Colonic mucosa (tissue), 4 donors: ENCODE results near the gene DAPK2. TPM values are rescaled to one million over a fixed set of nuclear protein-coding genes. Genes with fewer than 3 reads are reported as not detected.

Experiments used
- DNase-seq: peaks from one replicate; pipeline ENCODE4 v3.0.0-alpha.2; 2020
- H3K27ac ChIP-seq: fragments of 200-600 bp; one replicate; pipeline ENCODE4 v1.8.0; 2021
- H3K27me3 ChIP-seq: fragments of 200-600 bp; one replicate; pipeline ENCODE4 v1.8.0; 2021
- H3K36me3 ChIP-seq: fragments of 200-600 bp; one replicate; pipeline ENCODE4 v1.8.0; 2021
- H3K4me1 ChIP-seq: fragments of 200-600 bp; one replicate; pipeline ENCODE4 v1.8.0; 2021; ENCODE audit warnings: mild to moderate bottlenecking
- H3K4me3 ChIP-seq: fragments of 200-600 bp; one replicate; pipeline ENCODE4 v1.8.0; 2021
- H3K9ac ChIP-seq, 2 donors: one replicate each; pipeline ENCODE4 v1.7.0; 2013; ENCODE audit warnings: control low read depth in 2 of 2, low read depth in 2 of 2, low read length in 2 of 2
- H3K9me3 ChIP-seq: fragments of 200-600 bp; one replicate; pipeline ENCODE4 v1.8.0; 2021
- CTCF ChIP-seq: fragments of 200-600 bp; IDR thresholded peaks from one replicate; pipeline ENCODE4 v1.8.0; 2022; ENCODE audit warnings: antibody characterized with exemption, mild to moderate bottlenecking
- intact Hi-C: fragments of 100-400 bp; cut with DNase I; formaldehyde crosslinking; loops from one replicate; pipeline ENCODE4 v1.14.1; 2022
- total RNA-seq, 2 donors: library from RNA; stranded (reverse); fragmentation: NEBNext Ultra II Directional in 1 of 2; extraction: Animal tissue kit (Norgen Biotek cat#: 25700) in 1 of 2; gene quantifications; one replicate each; pipeline ENCODE4 v1.2.1, GENCODE V29; 2021
- donor health status: healthy.
- donor health status: DM: no; HTN: no; CAD: no.
- donor health status: DM: no; HTN: no; CAD: no.

The DAPK2 gene
- total RNA-seq, 2 donors from 2014 or later = 23.7 to 26.5 TPM

DNA sequence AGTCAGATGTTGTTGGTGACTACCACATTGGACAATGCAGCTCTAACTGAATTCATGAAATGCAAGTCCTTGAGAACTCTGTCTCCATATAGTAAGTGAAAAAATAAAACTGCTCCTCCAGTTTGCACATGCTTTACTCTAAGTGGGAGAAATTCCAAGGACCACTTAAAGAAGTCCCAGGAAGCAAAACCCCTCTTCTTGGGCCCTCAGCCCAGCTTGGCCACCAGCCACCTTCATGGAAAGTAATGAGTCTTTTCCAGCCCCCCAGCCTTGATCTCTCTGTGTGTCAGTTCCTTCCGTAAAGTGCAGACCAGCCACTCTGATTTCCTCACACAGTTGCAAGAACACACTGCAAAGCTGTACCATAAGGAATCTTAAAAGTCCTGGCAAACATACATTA is 34.5 kb downstream of the DAPK2 start:
- intact Hi-C loops = no loop called here
- Histone ChIP-seq H3K4me1 (peaks cover 28% of the 10 kb centered on the region), H3K27ac (no peak overlapping the region), H3K4me3 (no peak overlapping the region), H3K36me3 (no peaks in the 10 kb centered on the region), H3K9ac (no peak overlapping the region), H3K27me3 (no peaks in the 10 kb centered on the region), H3K9me3 (no peaks in the 10 kb centered on the region)
- no peak for TF ChIP-seq CTCF
- DNase-seq = no peak

- H3K4me3 ChIP-seq = no peak overlapping the region
- TF ChIP-seq CTCF = no peak
- intact Hi-C loops = no loop called here
- no peaks in the 10 kb centered on the region for H3K36me3 ChIP-seq
- peak; percentile 47 for DNase-seq
- no peaks in the 10 kb centered on the region for H3K9me3 ChIP-seq
- peaks cover 34% of the 10 kb centered on the region for H3K4me1 ChIP-seq
- H3K9ac ChIP-seq = no peak overlapping the region
- H3K27me3 ChIP-seq = no peaks in the 10 kb centered on the region
- no peak overlapping the region for H3K27ac ChIP-seq
These were observed 35.6 kb downstream of the DAPK2 start for GRCh38 chr15:64010719-64011118.

- Histone ChIP-seq H3K4me3 (no peak overlapping the region), H3K27ac (peak overlapping the region; percentile 72), H3K9ac (peak overlapping the region in 1 of 2 donors; percentile 15), H3K27me3 (no peaks in the 10 kb centered on the region), H3K9me3 (no peaks in the 10 kb centered on the region), H3K36me3 (no peaks in the 10 kb centered on the region), H3K4me1 (peaks cover 34% of the 10 kb centered on the region)
- intact Hi-C loops = no loop called here
- no peak for TF ChIP-seq CTCF
- DNase-seq = no peak
These were observed 36.5 kb downstream of the DAPK2 start for GRCh38 chr15:64009798-64010261.

- H3K27ac ChIP-seq = peak overlapping the region; percentile 72
- no peaks in the 10 kb centered on the region for H3K9me3 ChIP-seq
- no peaks in the 10 kb centered on the region for H3K36me3 ChIP-seq
- H3K4me1 ChIP-seq = peaks cover 33% of the 10 kb centered on the region
- no peaks in the 10 kb centered on the region for H3K27me3 ChIP-seq
- H3K4me3 ChIP-seq = no peak overlapping the region
- H3K9ac ChIP-seq = peak overlapping the region in 1 of 2 donors; percentile 15
- TF ChIP-seq CTCF = no peak
- no peak for DNase-seq
- intact Hi-C loops = no loop called here
These were observed 37.0 kb downstream of the DAPK2 start for GRCh38 chr15:64009241-64009640.

DNA sequence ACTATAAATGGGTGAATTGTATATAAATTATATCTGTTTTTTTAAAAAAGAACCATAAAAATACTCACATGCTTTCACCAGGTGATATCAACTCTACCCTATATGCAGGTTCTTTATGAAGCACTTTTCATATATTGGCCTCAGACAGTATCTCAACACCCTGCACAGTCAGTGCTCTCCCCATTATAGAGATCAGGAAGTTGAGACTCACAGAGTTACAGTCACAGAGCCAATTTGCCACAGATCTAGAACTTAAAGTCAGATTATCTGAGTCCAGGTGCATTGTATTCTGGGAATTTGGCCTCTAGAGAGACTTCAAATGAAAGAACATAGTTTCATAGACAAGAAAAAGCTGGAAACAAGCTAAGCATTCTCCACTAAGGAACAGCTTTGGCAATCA is 38.1 kb downstream of the DAPK2 start:
- TF ChIP-seq CTCF = no peak
- no peaks in the 10 kb centered on the region for H3K9me3 ChIP-seq
- no peak for DNase-seq
- H3K9ac ChIP-seq = no peak overlapping the region
- H3K27me3 ChIP-seq = no peaks in the 10 kb centered on the region
- intact Hi-C loops = no loop called here
- no peaks in the 10 kb centered on the region for H3K36me3 ChIP-seq
- H3K4me1 ChIP-seq = peaks cover 24% of the 10 kb centered on the region
- H3K27ac ChIP-seq = peak overlapping the region; percentile 72
- no peak overlapping the region for H3K4me3 ChIP-seq
